SK-N-SH (cell line): ENCODE results near the gene IL21R. TPM values are rescaled to one million over a fixed set of nuclear protein-coding genes. Genes with fewer than 3 reads are reported as not detected.

Experiments used
- CTCF ChIA-PET: fragments of 300-600, 350-600 bp; formaldehyde crosslinking; extraction: SDS; loops from one replicate; lab custom pipeline; 2021; lab: Yijun Ruan, JAX
- POLR2A ChIA-PET: fragments of 350-600 bp; sonication (Branson Sonifier 250); formaldehyde crosslinking; extraction: SDS; loops from one replicate; lab custom pipeline; 2020; ENCODE audit warnings: antibody characterized with exemption, inconsistent platforms; lab: Yijun Ruan, JAX
- DNase-seq: peaks from one replicate; pipeline ENCODE4 v3.0.0; 2012
- H2AFZ ChIP-seq: fragments of 200-600 bp; sonication (generic); 2 replicates; pipeline ENCODE4 v1.8.1; 2016; ENCODE audit warnings: antibody characterized with exemption, mild to moderate bottlenecking, low read depth
- H3F3A ChIP-seq: fragments of 200-600 bp; sonication (generic); replicated peaks from 2 replicates; pipeline ENCODE3; 2016; ENCODE audit warnings: antibody characterized with exemption, mild to moderate bottlenecking; ENCODE audit not compliant: insufficient read depth
- H3K27ac ChIP-seq, 2 experiments: fragments of 200-500 bp in 1 of 2; fragments of 200-600 bp in 1 of 2; sonication (Bioruptor generic) in 1 of 2; sonication (generic), shearing (Covaris generic) in 1 of 2; 2 replicates each; pipeline versions ENCODE4 v1.5.1 to v1.6.1; 2014 to 2016; ENCODE audit warnings: low read depth in 2 of 2, inconsistent platforms in 1 of 2, low read length in 1 of 2, mild to moderate bottlenecking in 1 of 2, mixed read lengths in 1 of 2
- H3K27me3 ChIP-seq: fragments of 200-600 bp; sonication (generic), shearing (Covaris generic); 2 replicates; pipeline ENCODE4 v1.6.1; 2016; ENCODE audit warnings: mixed run types; ENCODE audit not compliant: insufficient read depth
- H3K36me3 ChIP-seq, 2 experiments: fragments of 200-500 bp in 1 of 2; fragments of 200-600 bp in 1 of 2; sonication (Bioruptor generic) in 1 of 2; sonication (generic) in 1 of 2; replicated peaks in 1 of 2; 2 replicates each; pipeline versions ENCODE3 to v1.5.1; 2014 to 2016; ENCODE audit warnings: low read length in 1 of 2, mild to moderate bottlenecking in 1 of 2; ENCODE audit not compliant: insufficient read depth in 2 of 2, control insufficient read depth in 1 of 2
- H3K4me1 ChIP-seq, 2 experiments: fragments of 200-500 bp in 1 of 2; fragments of 200-600 bp in 1 of 2; sonication (Bioruptor generic) in 1 of 2; sonication (generic), shearing (Covaris generic) in 1 of 2; 2 replicates each; pipeline versions ENCODE4 v1.5.1 to v1.6.1; 2014 to 2016; ENCODE audit warnings: low read depth in 1 of 2, low read length in 1 of 2, mixed run types in 1 of 2; ENCODE audit not compliant: insufficient read depth in 2 of 2, control insufficient read depth in 1 of 2
- H3K4me2 ChIP-seq: fragments of 200-600 bp; sonication (generic), shearing (Covaris generic); 2 replicates; pipeline ENCODE4 v1.6.1; 2017; ENCODE audit warnings: mixed run types
- H3K4me3 ChIP-seq, 2 experiments: fragments of 200-500 bp in 1 of 2; fragments of 200-600 bp in 1 of 2; sonication (Bioruptor generic) in 1 of 2; sonication (generic), shearing (Covaris generic) in 1 of 2; 2 replicates each; pipeline versions ENCODE4 v1.5.1 to v1.8.1; 2014 to 2016; ENCODE audit warnings: low read depth in 2 of 2, inconsistent platforms in 1 of 2, low read length in 1 of 2, mild to moderate bottlenecking in 1 of 2, mixed read lengths in 1 of 2, moderate library complexity in 1 of 2
- H3K79me2 ChIP-seq: fragments of 200-600 bp; sonication (generic); 2 replicates; pipeline ENCODE4 v1.8.1; 2017; ENCODE audit warnings: mild to moderate bottlenecking; ENCODE audit not compliant: insufficient read depth
- H3K9ac ChIP-seq: fragments of 200-600 bp; sonication (generic); 2 replicates; pipeline ENCODE4 v1.6.1; 2017; ENCODE audit warnings: mixed run types
- H3K9me2 ChIP-seq: fragments of 200-600 bp; sonication (generic); 2 replicates; pipeline ENCODE4 v1.6.1; 2017; ENCODE audit warnings: mixed run types
- H3K9me3 ChIP-seq: fragments of 200-600 bp; sonication (generic); 2 replicates; pipeline ENCODE4 v1.6.1; 2017; ENCODE audit warnings: mixed run types, mild to moderate bottlenecking, moderate library complexity
- H4K20me1 ChIP-seq: fragments of 200-600 bp; sonication (generic); 2 replicates; pipeline ENCODE4 v1.6.1; 2017; ENCODE audit warnings: mild to moderate bottlenecking, mixed run types; ENCODE audit not compliant: insufficient read depth
- CTCF ChIP-seq: fragments of 200-600 bp; sonication (generic); IDR thresholded peaks from 2 replicates; pipeline ENCODE4 v1.6.1; 2017; ENCODE audit warnings: antibody characterized with exemption, mild to moderate bottlenecking, moderate library complexity
- EP300 ChIP-seq, 2 experiments: IDR thresholded peaks; 2 replicates each; pipeline versions ENCODE4 v1.4.0 to v1.6.1; 2012; ENCODE audit warnings: borderline replicate concordance in 1 of 2, low read depth in 1 of 2, low read length in 1 of 2
- FOSL2 ChIP-seq: IDR thresholded peaks from 2 replicates; pipeline ENCODE4 v1.4.0; 2012; ENCODE audit warnings: low read depth, mild to moderate bottlenecking, moderate library complexity, borderline replicate concordance
- FOXJ3 ChIP-seq: sonication (generic); formaldehyde crosslinking; IDR thresholded peaks from 2 replicates; pipeline ENCODE4 v1.5.1; 2020; ENCODE audit warnings: mild to moderate bottlenecking, missing genetic modification reagents
- IRF3 ChIP-seq: fragments of 150-350 bp; IDR thresholded peaks from 2 replicates; pipeline ENCODE4 v1.6.1; 2016; ENCODE audit warnings: mild to moderate bottlenecking, low read depth, low read length
- MAX ChIP-seq: IDR thresholded peaks from 2 replicates; pipeline ENCODE4 v1.4.0; 2012; ENCODE audit warnings: low read depth
- MXI1 ChIP-seq: IDR thresholded peaks from 2 replicates; pipeline ENCODE4 v1.6.1; 2012; ENCODE audit warnings: mild to moderate bottlenecking, low read depth, low read length, improper control_type of control experiment
- NFIC ChIP-seq: IDR thresholded peaks from 2 replicates; pipeline ENCODE4 v1.4.0; 2012; ENCODE audit warnings: borderline replicate concordance
- PBX3 ChIP-seq: IDR thresholded peaks from 2 replicates; pipeline ENCODE4; 2012
- POLR2AphosphoS5 ChIP-seq: IDR thresholded peaks from 2 replicates; pipeline ENCODE4 v1.6.1; 2012; ENCODE audit warnings: low read depth, low read length
- RAD21 ChIP-seq: IDR thresholded peaks from 2 replicates; pipeline ENCODE4 v1.6.1; 2012; ENCODE audit warnings: mild to moderate bottlenecking, low read length
- RCOR1 ChIP-seq: fragments of 150-350 bp; IDR thresholded peaks from 2 replicates; pipeline ENCODE4 v1.6.1; 2017; ENCODE audit warnings: antibody characterized with exemption, low read length
- RXRA ChIP-seq: IDR thresholded peaks from 2 replicates; pipeline ENCODE4 v1.4.0; 2012; ENCODE audit warnings: low read depth, mild to moderate bottlenecking, borderline replicate concordance
- SIN3A ChIP-seq: IDR thresholded peaks from 2 replicates; pipeline ENCODE4 v1.6.1; 2012; ENCODE audit warnings: low read depth, mild to moderate bottlenecking, low read length, moderate library complexity, borderline replicate concordance
- SMC3 ChIP-seq: IDR thresholded peaks from 2 replicates; pipeline ENCODE4 v1.6.1; 2012; ENCODE audit warnings: low read depth, low read length, improper control_type of control experiment
- TAF1 ChIP-seq: IDR thresholded peaks from 2 replicates; pipeline ENCODE4 v1.6.1; 2012; ENCODE audit warnings: low read depth, mild to moderate bottlenecking, low read length, moderate library complexity, borderline replicate concordance
- TCF12 ChIP-seq: IDR thresholded peaks from 2 replicates; pipeline ENCODE4 v1.4.0; 2012
- ZBTB33 ChIP-seq: IDR thresholded peaks from 2 replicates; pipeline ENCODE4 v1.4.0; 2012; ENCODE audit warnings: low read depth, borderline replicate concordance
- WGBS: methylation state at CpG from one replicate; pipeline ENCODE4 v1.1.6; 2017; ENCODE audit warnings: low lambda C conversion rate; 5-methylcytosine and 5-hydroxymethylcytosine counted together
- polyA plus RNA-seq, 3 experiments: library from polyadenylated mRNA; depleted of rRNA; stranded (reverse); fragments of >200 nt; gene quantifications; 2 replicates each; pipeline ENCODE4 v1.2.3, GENCODE V29; 2012

Gene IL21R
- polyA plus RNA-seq, 1 of the 3 experiments (the other 2 are of a cell fraction): 0.13 TPM

GRCh38 chr16:27362570-27363245, 39.3 kb upstream of the IL21R start:
- no peaks in the 10 kb centered on the region for H3K27me3 ChIP-seq
- no peaks in the 10 kb centered on the region for H3K9me2 ChIP-seq
- H3K9me3 ChIP-seq: no peaks in the 10 kb centered on the region
- H3K36me3 ChIP-seq: peaks cover 0 to 8% of the 10 kb centered on the region in 2 experiments
- H3K4me1 ChIP-seq: no peaks in the 10 kb centered on the region
- H3K9ac ChIP-seq: no peak overlapping the region
- POLR2A ChIA-PET: no interaction called here
- no peak overlapping the region for H3K27ac ChIP-seq
- H3F3A ChIP-seq: peaks cover 4% of the 10 kb centered on the region
- TF ChIP-seq RCOR1 (no peak), POLR2AphosphoS5 (no peak), ZBTB33 (no peak), EP300 (IDR thresholded peaks at IDR 0.05; ENCODE audit: borderline replicate concordance in 1 of 2, low read depth in 1 of 2, low read length in 1 of 2) (no peak), TAF1 (no peak), FOXJ3 (CRISPR knock-in tag) (no peak), SMC3 (no peak), RXRA (no peak), PBX3 (no peak), MXI1 (no peak), CTCF (no peak), MAX (no peak), RAD21 (no peak), TCF12 (no peak), SIN3A (no peak), IRF3 (no peak), FOSL2 (no peak), NFIC (no peak)
- no peaks in the 10 kb centered on the region for H3K79me2 ChIP-seq
- H3K4me3 ChIP-seq: no peak overlapping the region
- H4K20me1 ChIP-seq: no peaks in the 10 kb centered on the region
- WGBS: 90% methylated on average over 7 of the region's 16 CpGs
- no peak for DNase-seq
- CTCF ChIA-PET: interaction anchor here (2.1 kb wide), 1 partner anchor 128 kb away, joined by 8 read pairs; no protein-coding TSS in a partner anchor
- no peak overlapping the region for H2AFZ ChIP-seq
- no peak overlapping the region for H3K4me2 ChIP-seq
